ENCODE results near the gene GPR137. TPM values are rescaled to one million over a fixed set of nuclear protein-coding genes. Genes with fewer than 3 reads are reported as not detected.

The GPR137 gene
- total and polyA plus RNA-seq, 9 of the 15 experiments (the other 6 are each of a cell fraction or from before 2014, with no cell fraction given) = 0.32 to 26.7 (median 10.7) TPM

DNA sequence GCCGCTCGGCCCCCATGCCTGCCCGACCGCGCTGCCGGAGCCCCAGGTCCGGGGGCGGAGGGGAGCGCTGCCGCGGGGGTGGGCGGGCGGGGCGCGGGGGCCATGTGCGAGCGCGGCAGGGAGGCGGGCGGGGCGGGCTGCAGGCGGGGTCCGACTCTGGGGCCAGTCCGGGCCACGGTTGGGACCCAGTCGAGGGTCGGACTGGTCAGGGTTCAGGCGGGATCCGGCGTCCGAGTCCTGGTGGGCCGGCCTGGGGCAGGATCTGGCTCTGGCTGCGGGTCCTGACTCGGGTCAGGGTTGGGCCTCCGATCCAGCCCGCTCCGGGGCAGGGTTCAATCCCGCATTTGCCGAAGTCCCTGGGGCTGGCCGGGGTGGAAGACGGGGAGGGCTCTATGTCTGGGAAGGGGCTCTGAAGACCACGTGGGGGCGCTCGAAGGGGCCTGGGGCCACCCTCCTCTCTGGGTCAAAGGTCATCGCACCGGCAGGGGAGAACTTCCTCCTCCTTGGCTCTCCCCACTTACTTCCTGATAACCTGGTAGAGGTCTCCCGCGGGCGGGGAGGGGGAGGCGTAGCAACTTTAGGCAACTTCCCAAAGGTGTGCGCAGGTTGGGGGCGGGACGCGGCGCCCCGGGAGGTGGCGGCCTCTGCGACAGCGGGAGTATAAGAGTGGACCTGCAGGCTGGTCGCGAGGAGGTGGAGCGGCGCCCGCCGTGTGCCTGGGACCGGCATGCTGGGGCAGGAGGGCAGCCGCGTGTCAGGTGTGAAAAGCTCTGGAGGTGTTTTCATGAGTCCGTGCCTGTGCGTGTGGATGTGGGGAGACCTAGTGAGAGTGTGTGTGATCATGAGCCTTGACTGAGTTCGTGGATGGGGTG is 20.3 kb downstream of the GPR137 start (continued):
- TF ChIP-seq, protein P1, sequence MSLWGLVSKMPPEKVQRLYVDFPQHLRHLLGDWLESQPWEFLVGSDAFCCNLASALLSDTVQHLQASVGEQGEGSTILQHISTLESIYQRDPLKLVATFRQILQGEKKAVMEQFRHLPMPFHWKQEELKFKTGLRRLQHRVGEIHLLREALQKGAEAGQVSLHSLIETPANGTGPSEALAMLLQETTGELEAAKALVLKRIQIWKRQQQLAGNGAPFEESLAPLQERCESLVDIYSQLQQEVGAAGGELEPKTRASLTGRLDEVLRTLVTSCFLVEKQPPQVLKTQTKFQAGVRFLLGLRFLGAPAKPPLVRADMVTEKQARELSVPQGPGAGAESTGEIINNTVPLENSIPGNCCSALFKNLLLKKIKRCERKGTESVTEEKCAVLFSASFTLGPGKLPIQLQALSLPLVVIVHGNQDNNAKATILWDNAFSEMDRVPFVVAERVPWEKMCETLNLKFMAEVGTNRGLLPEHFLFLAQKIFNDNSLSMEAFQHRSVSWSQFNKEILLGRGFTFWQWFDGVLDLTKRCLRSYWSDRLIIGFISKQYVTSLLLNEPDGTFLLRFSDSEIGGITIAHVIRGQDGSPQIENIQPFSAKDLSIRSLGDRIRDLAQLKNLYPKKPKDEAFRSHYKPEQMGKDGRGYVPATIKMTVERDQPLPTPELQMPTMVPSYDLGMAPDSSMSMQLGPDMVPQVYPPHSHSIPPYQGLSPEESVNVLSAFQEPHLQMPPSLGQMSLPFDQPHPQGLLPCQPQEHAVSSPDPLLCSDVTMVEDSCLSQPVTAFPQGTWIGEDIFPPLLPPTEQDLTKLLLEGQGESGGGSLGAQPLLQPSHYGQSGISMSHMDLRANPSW (CRISPR knock-in tag; IDR thresholded peaks at IDR 0.05) = no peak
- TF ChIP-seq RCOR1 (IDR thresholded peaks at IDR 0.05; ENCODE audit: borderline replicate concordance in 1 of 2, low read depth in 2 of 2, low read length in 2 of 2) (peak in 1 of 2 experiments; percentile 64; a peak in 2 of 4 replicates), DPF2 (IDR thresholded peaks at IDR 0.05) (peak; percentile 44; the same call in 1 of the 2 replicates), NFIX (CRISPR knock-in tag; IDR thresholded peaks at IDR 0.05; ENCODE audit: low read depth) (no peak), POLR2H (tag; IDR thresholded peaks at IDR 0.05; ENCODE audit: low read depth) (no peak), IRF2 (CRISPR knock-in tag; IDR thresholded peaks at IDR 0.05) (no peak)
- TF ChIP-seq, protein P2, sequence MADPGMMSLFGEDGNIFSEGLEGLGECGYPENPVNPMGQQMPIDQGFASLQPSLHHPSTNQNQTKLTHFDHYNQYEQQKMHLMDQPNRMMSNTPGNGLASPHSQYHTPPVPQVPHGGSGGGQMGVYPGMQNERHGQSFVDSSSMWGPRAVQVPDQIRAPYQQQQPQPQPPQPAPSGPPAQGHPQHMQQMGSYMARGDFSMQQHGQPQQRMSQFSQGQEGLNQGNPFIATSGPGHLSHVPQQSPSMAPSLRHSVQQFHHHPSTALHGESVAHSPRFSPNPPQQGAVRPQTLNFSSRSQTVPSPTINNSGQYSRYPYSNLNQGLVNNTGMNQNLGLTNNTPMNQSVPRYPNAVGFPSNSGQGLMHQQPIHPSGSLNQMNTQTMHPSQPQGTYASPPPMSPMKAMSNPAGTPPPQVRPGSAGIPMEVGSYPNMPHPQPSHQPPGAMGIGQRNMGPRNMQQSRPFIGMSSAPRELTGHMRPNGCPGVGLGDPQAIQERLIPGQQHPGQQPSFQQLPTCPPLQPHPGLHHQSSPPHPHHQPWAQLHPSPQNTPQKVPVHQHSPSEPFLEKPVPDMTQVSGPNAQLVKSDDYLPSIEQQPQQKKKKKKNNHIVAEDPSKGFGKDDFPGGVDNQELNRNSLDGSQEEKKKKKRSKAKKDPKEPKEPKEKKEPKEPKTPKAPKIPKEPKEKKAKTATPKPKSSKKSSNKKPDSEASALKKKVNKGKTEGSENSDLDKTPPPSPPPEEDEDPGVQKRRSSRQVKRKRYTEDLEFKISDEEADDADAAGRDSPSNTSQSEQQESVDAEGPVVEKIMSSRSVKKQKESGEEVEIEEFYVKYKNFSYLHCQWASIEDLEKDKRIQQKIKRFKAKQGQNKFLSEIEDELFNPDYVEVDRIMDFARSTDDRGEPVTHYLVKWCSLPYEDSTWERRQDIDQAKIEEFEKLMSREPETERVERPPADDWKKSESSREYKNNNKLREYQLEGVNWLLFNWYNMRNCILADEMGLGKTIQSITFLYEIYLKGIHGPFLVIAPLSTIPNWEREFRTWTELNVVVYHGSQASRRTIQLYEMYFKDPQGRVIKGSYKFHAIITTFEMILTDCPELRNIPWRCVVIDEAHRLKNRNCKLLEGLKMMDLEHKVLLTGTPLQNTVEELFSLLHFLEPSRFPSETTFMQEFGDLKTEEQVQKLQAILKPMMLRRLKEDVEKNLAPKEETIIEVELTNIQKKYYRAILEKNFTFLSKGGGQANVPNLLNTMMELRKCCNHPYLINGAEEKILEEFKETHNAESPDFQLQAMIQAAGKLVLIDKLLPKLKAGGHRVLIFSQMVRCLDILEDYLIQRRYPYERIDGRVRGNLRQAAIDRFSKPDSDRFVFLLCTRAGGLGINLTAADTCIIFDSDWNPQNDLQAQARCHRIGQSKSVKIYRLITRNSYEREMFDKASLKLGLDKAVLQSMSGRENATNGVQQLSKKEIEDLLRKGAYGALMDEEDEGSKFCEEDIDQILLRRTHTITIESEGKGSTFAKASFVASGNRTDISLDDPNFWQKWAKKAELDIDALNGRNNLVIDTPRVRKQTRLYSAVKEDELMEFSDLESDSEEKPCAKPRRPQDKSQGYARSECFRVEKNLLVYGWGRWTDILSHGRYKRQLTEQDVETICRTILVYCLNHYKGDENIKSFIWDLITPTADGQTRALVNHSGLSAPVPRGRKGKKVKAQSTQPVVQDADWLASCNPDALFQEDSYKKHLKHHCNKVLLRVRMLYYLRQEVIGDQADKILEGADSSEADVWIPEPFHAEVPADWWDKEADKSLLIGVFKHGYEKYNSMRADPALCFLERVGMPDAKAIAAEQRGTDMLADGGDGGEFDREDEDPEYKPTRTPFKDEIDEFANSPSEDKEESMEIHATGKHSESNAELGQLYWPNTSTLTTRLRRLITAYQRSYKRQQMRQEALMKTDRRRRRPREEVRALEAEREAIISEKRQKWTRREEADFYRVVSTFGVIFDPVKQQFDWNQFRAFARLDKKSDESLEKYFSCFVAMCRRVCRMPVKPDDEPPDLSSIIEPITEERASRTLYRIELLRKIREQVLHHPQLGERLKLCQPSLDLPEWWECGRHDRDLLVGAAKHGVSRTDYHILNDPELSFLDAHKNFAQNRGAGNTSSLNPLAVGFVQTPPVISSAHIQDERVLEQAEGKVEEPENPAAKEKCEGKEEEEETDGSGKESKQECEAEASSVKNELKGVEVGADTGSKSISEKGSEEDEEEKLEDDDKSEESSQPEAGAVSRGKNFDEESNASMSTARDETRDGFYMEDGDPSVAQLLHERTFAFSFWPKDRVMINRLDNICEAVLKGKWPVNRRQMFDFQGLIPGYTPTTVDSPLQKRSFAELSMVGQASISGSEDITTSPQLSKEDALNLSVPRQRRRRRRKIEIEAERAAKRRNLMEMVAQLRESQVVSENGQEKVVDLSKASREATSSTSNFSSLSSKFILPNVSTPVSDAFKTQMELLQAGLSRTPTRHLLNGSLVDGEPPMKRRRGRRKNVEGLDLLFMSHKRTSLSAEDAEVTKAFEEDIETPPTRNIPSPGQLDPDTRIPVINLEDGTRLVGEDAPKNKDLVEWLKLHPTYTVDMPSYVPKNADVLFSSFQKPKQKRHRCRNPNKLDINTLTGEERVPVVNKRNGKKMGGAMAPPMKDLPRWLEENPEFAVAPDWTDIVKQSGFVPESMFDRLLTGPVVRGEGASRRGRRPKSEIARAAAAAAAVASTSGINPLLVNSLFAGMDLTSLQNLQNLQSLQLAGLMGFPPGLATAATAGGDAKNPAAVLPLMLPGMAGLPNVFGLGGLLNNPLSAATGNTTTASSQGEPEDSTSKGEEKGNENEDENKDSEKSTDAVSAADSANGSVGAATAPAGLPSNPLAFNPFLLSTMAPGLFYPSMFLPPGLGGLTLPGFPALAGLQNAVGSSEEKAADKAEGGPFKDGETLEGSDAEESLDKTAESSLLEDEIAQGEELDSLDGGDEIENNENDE (IDR thresholded peaks at IDR 0.05; ENCODE audit: low read depth, low read length) = no peak
- TF ChIP-seq, protein P3, sequence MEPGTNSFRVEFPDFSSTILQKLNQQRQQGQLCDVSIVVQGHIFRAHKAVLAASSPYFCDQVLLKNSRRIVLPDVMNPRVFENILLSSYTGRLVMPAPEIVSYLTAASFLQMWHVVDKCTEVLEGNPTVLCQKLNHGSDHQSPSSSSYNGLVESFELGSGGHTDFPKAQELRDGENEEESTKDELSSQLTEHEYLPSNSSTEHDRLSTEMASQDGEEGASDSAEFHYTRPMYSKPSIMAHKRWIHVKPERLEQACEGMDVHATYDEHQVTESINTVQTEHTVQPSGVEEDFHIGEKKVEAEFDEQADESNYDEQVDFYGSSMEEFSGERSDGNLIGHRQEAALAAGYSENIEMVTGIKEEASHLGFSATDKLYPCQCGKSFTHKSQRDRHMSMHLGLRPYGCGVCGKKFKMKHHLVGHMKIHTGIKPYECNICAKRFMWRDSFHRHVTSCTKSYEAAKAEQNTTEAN (CRISPR knock-in tag; IDR thresholded peaks at IDR 0.05) = no peak; the same call in 1 of the 2 replicates
- TF ChIP-seq, protein P4, sequence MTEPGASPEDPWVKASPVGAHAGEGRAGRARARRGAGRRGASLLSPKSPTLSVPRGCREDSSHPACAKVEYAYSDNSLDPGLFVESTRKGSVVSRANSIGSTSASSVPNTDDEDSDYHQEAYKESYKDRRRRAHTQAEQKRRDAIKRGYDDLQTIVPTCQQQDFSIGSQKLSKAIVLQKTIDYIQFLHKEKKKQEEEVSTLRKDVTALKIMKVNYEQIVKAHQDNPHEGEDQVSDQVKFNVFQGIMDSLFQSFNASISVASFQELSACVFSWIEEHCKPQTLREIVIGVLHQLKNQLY (CRISPR knock-in tag; conservative IDR thresholded peaks at IDR 0.05) = no peak
